Activated T-helper 1 cell treated with anti-CD3 and anti-CD28 coated beads, Interleukin-2, amount 50 U/mL, for 16 hours (primary cell): ENCODE results near the gene XNDC1N.

ENCODE experiments used
- DNase-seq, 2 donors: peaks; one replicate each; pipeline ENCODE4 v3.0.0-alpha.2; 2020; ENCODE audit warnings: low read depth in 1 of 2, low spot score in 1 of 2

The XNDC1N gene, protein sequence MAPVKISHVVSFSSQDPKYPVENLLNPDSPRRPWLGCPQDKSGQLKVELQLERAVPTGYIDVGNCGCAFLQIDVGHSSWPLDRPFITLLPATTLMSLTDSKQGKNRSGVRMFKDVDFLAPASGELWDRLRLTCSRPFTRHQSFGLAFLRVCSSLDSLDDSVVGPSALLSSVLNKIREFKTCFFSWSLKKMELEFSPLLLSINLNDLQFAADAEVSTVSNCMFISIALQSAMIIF

DNA sequence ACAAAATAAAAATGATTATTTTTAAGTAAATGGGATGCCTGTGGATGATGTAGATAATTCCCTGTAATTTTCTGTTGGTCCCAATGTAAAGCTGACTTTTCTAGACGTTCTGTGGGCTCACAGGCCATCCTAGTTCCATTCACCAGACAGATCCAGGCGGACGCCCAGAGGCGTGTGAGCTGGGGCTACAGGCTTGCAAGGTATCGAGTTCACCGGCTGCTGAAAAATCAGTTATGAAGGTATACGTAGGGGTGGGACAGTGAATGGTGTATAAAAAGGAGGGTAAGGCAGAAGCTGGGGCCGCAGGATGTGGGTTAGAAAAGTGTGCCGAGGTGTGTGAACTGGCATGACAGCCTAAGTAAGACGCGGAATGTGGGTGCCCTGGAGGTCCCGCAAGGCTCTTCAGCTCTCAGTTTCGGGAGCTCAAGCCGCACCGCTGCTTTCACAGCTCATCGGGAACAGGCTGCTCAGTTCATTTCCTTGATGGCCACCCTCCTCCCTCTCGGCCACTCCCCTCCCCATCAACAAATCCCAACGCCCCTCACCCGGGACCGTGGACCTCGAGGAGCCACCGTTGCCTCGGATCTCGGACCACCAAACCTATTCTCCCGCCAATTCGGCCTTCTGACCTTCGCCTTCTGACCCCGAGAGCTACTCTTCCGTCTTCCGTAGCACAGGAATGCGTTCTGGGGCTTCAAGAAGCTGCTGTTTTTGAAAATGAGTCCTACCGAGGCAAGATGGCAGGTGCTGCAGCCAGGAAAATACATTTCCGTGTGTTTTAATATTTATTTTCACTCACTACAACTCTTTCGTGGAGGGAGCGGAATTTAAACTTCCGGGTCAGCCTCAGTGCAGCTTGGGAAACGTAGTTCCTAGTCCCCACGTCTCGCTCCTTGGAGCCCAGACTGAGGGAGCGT, at the start of gene XNDC1N:
XNDC1N (minus strand) TSS at position 775 of the 917 bp plus-strand sequence. CDS start 5,241 bp downstream, outside the sequence.
- DNase-seq: peak in 1 of 2 donors; percentile 16

- DNase-seq: peak in 1 of 2 donors; percentile 9
Measured at GRCh38 chr11:71977743-71978418, 49.5 kb upstream of the XNDC1N start.

DNA sequence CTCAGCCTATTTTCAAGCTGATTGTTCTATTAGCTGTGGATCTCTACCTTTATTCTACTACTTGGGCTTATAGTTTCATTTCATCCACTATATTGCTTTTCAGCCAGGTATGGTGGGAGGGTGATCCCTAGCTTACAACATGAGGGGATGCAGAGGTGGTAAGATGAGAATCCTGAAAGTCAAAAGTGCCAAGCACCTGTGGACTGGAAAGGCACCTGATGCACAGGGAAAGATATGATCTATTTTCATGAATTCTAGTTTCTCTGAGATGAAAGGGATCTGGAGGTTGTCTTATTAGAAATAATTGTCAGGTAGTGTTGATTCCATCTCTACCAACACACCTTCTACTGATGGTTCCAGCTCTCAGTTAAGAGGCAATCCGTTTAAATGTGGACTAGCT, 48.7 kb upstream of the XNDC1N start:
- DNase-seq: no peak

DNA sequence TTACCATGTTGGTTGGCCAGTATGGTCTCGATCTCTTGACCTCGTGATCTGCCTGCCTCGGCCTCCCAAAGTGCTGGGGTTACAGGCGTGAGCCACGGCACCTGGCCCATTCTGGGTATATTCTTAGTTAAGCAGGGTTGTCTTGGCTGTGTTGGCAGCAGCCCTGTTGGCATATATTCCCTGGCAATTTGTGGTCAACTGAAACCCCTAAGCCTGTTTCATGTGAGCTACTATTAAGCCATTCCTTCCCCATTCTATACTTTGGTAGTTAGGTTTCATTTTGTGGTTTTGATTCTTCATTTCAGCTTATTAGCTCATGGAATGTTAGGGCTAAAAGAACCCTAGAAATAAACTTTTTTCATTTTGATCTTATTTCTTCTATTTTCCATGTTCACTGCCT, 48.2 kb upstream of the XNDC1N start:
- no peak for DNase-seq

DNA sequence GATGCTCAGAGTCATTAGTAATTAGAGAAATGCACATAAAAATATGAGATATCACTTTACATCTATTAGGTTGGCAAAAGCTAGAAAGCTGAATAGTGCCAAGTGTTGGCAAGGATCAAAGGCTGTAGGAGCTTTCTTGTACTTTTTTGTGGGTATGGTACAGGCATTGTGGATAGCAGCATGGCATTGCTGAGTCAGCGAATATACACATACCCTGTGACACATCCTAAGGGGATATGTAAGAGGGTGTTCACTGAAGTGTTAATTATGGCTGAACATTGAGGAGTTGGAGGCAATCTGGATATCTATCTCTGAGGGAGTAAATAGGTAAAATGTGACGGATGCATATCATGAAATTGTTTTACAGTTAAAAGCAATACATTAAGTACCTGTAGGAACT, 43.3 kb upstream of the XNDC1N start:
- DNase-seq: no peak

GRCh38 chr11:71964641-71965040, 36.2 kb upstream of the XNDC1N start:
- no peak for DNase-seq

DNA sequence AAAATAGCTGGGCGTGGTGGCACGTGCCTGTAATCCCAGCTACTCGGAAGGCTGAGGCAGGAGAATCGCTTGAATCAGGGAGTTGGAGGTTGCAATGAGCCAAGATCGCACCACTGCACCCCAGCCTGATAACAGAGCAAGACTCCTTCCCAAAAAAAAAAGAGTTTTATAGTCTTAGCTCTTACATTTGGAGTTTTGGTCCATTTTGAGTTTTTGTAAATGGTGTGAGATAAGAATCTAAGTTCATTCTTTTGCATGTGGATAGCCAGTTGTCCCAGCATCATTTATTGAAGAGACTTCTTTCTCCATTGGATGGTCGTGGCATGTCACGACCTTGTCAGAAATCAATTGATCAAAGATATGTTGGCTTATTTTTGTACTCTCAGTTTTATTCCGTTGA, 35.1 kb upstream of the XNDC1N start:
- DNase-seq: no peak

GRCh38 chr11:71962428-71963038, 34.1 kb upstream of the XNDC1N start:
- DNase-seq: no peak

DNA sequence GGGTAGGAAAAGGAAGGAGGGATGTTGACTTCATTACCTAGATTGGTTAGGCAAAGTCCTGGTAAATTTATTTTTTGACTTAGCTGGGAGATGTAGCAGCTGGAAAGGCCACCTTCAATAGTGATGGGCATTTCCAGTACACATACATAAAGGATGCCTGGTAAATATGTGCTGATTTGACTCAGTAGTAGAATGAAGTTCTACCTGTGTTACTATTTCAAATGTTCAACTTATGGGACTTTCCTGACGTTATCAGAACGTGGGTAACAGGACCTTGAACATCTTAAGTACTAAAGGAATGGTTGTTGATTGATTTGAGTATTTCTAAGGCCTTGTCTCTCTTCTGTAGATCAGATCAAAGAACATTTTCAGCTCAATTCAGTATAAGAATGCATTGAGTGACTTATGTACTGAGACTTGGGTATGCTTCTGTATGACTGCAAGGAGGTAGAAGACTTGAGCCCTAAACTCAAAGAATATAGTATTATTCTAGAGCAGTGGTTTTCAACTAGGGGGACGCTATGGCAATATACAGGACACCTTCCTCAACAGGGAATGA, 27.6 kb upstream of the XNDC1N start:
- no peak for DNase-seq

- no peak for DNase-seq
Measured at GRCh38 chr11:71951741-71952310, 23.4 kb upstream of the XNDC1N start.

DNA sequence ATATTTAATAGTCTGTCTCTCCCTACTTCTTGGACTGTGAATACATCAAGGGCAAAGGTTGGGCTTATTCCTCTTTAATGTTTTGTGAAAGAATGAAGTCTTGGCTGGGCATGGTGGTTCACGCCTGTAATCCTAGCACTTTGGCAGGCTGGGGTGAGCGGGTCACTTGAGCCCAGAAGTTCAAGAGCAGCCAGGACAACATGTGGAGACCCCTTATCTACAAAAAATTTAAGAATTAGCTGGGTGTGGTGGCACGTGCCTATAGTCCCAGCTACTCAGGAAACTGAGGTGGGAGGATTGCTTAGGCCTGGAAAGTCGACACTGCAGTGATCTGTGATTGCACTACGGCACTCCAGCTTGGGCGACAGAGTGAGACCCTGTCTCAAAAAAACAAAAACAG, 20.6 kb upstream of the XNDC1N start:
- DNase-seq: no peak

- no peak for DNase-seq
Measured at GRCh38 chr11:71948314-71949027, 20.1 kb upstream of the XNDC1N start.

DNA sequence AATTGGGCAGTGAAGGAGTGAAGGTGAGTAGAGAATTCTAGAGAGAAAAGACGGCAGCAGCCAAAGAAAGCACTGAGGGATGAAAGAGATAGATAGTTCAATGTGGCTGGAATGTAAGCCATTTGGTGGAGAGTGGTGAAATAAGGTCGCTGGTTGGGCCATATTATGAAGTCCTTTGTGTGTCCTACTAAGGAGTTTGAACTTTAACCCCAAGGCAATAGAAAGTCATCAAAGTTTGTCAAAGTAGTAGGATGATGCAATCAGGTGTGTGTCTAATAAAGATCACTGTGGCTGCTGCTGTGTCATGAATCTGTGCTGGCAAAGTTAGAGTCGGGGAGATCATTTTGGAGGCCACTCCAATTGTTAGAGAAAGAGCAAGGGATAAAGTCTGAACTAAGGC, 19.1 kb upstream of the XNDC1N start:
- DNase-seq: no peak

DNA sequence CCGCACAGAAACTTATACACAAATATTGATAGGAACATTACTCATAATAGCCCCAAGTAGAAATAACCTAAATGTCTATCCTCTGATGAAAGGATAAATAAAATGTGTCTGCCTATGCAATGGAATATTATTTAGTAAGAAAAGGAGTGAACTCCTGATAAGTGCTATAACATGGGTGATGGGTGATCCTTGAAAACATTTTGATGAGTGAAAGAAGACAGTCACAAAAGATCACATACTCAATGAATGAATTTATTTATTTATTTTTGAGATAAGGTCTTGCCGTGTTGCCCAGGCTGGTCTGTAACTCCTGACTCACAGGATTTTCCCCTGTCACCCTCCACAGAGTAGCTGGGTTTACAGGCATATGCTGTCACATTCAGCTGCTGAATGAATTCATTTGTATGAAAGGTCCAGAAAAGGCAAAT, 17.8 kb upstream of the XNDC1N start:
- DNase-seq: no peak

DNA sequence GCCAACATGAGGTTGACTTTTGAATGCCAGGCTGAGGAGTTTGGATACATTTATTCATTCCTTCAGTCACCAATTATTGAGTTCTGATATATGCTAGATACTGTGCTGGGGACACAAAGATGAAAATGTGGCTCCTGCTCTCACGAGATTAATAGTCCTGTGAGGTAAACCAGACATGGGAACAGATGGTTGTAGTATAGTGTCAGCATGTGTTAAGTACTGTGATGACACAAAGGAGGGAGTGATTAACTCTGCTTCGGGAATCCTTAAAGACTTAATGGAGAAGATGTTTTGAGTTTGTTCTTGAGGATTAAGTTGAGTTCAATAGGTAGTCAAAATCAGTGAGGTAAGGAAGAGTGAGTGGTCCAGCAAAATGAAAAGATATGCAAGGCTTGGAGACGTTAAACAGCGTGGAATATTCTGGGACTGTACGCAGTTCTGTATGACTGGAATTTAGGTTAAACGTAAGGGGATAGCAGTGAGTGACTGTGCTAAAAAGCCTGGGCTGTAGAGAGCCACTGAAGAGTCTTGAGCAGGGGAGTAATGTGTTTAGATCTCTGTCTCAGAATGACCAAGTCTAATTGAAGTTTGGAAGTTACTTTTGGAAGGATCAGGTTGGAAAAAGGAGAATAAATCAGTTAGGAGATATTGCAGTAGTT, 12.3 kb upstream of the XNDC1N start:
- no peak for DNase-seq

DNA sequence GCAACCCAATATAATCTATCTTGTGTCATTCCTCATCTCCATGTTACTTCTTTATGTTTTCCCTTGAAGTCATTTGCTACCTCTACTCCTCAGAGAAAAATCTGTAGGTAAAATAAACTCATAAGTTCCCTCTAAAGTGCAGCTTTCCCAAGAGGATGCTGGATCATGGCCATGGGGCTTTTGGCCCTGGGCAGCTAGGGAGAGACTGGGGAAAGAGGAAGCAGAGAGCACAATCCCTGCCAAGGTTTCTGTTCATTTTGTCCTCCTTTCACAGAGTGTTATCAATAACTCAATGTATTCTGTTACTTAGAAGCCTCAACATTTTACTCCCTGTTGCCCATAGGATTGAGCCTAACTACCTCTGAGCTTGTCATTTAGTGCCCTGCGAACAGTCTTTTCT, 9.4 kb upstream of the XNDC1N start:
- no peak for DNase-seq

GRCh38 chr11:71936825-71937224, 8.4 kb upstream of the XNDC1N start:
- no peak for DNase-seq

DNA sequence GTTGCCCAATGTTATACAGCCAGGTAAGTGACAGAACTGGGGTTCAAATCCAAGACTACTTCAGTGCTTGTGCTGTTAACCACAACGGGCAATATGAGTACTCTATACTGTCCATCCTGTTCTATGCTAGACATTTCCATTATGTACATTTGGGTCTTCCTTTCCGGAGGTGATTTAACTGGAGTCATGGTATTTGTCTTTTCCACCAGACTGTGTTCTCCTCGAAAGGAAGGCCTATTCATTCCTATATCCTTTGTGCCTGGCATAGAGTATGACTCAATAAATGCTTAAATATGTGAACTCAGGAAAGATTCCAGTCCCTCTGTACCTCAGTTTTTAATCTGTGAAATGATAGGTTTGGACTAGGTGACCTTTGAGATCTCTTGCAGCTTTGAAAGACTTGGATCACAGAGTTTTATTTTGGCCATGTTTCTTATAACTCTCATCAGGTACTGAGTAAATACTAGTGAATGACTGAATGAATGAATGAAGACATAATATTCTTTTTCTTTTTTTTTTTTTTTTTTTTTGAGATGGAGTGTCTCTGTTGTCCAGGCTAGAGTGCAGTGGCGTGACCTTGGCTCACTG, 7.0 kb upstream of the XNDC1N start:
- no peak for DNase-seq

DNA sequence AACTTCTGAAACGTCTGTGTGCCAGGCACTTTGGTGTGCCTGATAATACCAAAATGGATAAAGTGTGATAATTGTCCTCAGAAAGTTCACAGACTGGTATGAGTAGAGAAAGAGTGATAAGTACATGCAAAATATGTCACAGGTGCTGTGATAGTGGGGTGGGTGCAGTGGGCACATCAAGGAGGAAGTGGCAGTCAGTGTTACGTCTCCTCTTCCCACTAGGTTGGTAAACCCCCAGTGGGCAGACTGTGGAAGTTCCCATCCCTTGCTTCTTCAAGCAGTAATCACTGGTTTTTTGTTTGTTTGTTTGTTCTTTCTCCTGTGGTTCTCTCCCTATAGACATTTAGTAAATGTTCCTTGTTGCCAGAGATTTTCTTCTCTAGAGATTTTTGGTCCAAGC, 5.8 kb upstream of the XNDC1N start:
- no peak for DNase-seq
